A673 (cell line): ENCODE results near the gene CHAT. TPM values are rescaled to one million over a fixed set of nuclear protein-coding genes. Genes with fewer than 3 reads are reported as not detected.

Experiments used
- BruUV-seq: library from RNA; stranded (reverse); fragments of 400-500 nt; replicated peaks from 2 replicates; lab custom pipeline; 2021; lab: Mats Ljungman, UMichigan
- CTCF ChIA-PET: fragments of 300-600 bp; sonication (Branson Sonifier 250); formaldehyde crosslinking; loops from one replicate; lab custom pipeline; 2022; ENCODE audit warnings: antibody characterized with exemption; lab: Charles Lee
- POLR2A ChIA-PET: fragments of 300-600 bp; sonication (Branson Sonifier 250); formaldehyde crosslinking; loops from one replicate; lab custom pipeline; 2022; ENCODE audit warnings: antibody characterized with exemption; ENCODE audit not compliant: low non-redundant PET; lab: Charles Lee
- DNase-seq: peaks from one replicate; pipeline ENCODE4 v3.0.0-alpha.2; 2015; ENCODE audit warnings: low spot score
- H3K27ac ChIP-seq: fragments of 200-600 bp; sonication (generic); 2 replicates; pipeline ENCODE4 v1.5.1; 2016; ENCODE audit warnings: mixed run types, low read depth, mild to moderate bottlenecking, mixed read lengths, antibody characterized with exemption, low read length; ENCODE audit not compliant: poor library complexity, severe bottlenecking
- H3K27me3 ChIP-seq: fragments of 200-600 bp; sonication (generic); replicated peaks from 2 replicates; pipeline ENCODE4 v1.6.1; 2017; ENCODE audit warnings: mixed run types, low read depth, mild to moderate bottlenecking, mixed read lengths, antibody characterized with exemption, low read length; ENCODE audit not compliant: insufficient read depth, poor library complexity
- H3K36me3 ChIP-seq: fragments of 200-600 bp; sonication (generic); 2 replicates; pipeline ENCODE4 v1.6.1; 2016; ENCODE audit warnings: mixed run types, mild to moderate bottlenecking, mixed read lengths, antibody characterized with exemption, low read length; ENCODE audit not compliant: insufficient read depth, poor library complexity, severe bottlenecking
- H3K4me1 ChIP-seq: fragments of 200-600 bp; sonication (generic); 2 replicates; pipeline ENCODE4 v1.6.1; 2017; ENCODE audit warnings: mixed run types, mild to moderate bottlenecking, mixed read lengths, antibody characterized with exemption, low read length; ENCODE audit not compliant: insufficient read depth, poor library complexity, severe bottlenecking
- H3K4me3 ChIP-seq: fragments of 200-600 bp; sonication (generic); 2 replicates; pipeline ENCODE4 v1.5.1; 2016; ENCODE audit warnings: low read depth, mixed run types, mild to moderate bottlenecking, mixed read lengths, low read length; ENCODE audit not compliant: poor library complexity, severe bottlenecking
- H3K9me3 ChIP-seq: fragments of 200-600 bp; sonication (generic); 2 replicates; pipeline ENCODE4 v1.6.1; 2016; ENCODE audit warnings: mixed run types, low read depth, mild to moderate bottlenecking, mixed read lengths, antibody characterized with exemption, low read length; ENCODE audit not compliant: poor library complexity, severe bottlenecking
- CTCF ChIP-seq: fragments of 300-800, 200-600 bp; sonication (generic); conservative IDR thresholded peaks from 2 replicates; pipeline ENCODE4 v1.5.1; 2017; ENCODE audit warnings: low read depth, mild to moderate bottlenecking, antibody characterized with exemption, low read length, moderate library complexity, mixed read lengths
- EZH2 ChIP-seq: fragments of 200-600 bp; sonication (generic); IDR thresholded peaks from 2 replicates; pipeline ENCODE4 v1.6.1; 2017; ENCODE audit warnings: borderline replicate concordance, low read depth, mild to moderate bottlenecking, mixed read lengths, antibody characterized with exemption, low read length; ENCODE audit not compliant: poor library complexity, severe bottlenecking
- intact Hi-C: fragments of 100-400 bp; cut with micrococcal nuclease; formaldehyde crosslinking; loops from one replicate; pipeline ENCODE4 v1.10.0; 2022; ENCODE audit not compliant: unreplicated experiment
- total RNA-seq: library from RNA; stranded (reverse); gene quantifications from 2 replicates; pipeline ENCODE4 v1.2.3, GENCODE V29; 2021

CHAT gene
- total RNA-seq, 1 experiment from 2014 or later, result 0.56 TPM

DNA sequence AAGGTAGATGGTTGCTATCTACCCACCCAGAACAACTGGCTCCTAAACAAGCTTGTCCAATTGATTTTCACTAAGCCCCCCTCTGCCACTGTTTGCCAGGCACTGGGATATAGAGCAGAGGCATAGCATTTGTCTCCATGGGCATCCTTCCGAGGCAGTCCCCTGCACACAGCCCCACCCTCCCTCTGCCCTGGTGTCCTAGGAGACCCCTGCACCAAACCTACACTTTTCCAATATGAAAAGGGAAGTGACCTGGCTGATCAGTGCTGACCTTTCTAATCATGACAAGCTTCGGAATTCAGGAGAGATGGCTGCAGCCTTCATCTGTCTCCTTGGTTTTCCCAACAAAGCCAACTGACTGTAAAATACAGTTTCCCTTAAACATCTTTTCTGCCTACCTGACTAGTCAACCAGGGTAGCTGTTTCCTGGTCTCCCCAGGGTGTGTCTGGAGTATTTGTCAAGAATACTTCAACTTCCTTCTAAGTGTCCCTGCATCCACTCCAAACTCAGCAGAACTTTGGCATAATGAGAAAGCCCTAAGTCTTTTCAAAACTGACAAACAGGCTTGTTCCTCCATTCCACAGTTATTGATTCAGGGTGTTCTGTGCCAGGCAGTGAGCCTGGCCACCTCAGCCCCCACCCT lies 11.3 kb upstream of the CHAT start:
- Histone ChIP-seq H3K9me3 (no peaks in the 10 kb centered on the region), H3K27me3 (peaks cover 10% of the 10 kb centered on the region), H3K27ac (no peak overlapping the region), H3K4me1 (peaks cover 11% of the 10 kb centered on the region), H3K36me3 (no peaks in the 10 kb centered on the region), H3K4me3 (no peak overlapping the region)
- no peak for TF ChIP-seq CTCF
- no peak for TF ChIP-seq EZH2
- intact Hi-C loops, result no loop called here
- CTCF ChIA-PET, result no interaction called here
- no peak for DNase-seq
- POLR2A ChIA-PET, result no interaction called here
- no TSS peak for BruUV-seq

DNA sequence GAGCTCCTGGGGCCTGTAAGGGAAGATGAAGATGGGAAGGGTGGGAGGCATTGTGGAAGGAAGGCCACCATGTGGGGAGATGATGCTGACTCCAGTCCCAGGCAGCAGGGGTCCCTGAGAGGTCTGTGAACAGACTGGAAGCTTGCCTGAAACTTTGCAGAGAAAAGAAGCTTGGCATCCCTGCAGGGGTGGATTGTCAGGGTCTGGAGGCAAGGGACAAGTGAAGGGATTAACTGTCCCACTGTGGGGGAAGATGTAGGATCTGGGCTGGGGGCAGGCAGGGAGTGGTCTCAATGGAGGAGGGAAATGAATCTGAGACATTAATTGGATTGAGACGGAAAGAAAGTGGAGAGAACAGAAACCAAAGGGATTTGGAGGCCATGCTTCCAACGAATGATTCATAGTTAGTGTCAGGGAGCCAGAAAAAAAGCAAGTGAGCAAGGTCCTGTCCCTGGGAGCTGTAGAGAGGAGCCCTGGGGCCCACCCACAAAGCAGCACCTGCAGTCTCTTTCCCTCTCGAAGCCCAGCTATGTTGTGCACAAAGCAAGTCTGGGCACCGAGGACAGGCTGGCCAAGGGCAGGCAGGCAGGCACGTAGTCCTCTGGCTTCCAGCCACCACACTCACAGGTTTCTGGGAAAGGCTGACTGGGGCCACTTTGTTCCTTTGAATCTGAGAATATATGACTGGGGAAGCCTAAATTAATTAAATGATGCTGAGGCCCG lies 8.5 kb upstream of the CHAT start:
- Histone ChIP-seq H3K27ac (no peak overlapping the region), H3K9me3 (no peaks in the 10 kb centered on the region), H3K4me3 (no peak overlapping the region), H3K4me1 (peaks cover 11% of the 10 kb centered on the region), H3K27me3 (peaks cover 38% of the 10 kb centered on the region), H3K36me3 (no peaks in the 10 kb centered on the region)
- POLR2A ChIA-PET, result no interaction called here
- CTCF ChIA-PET, result no interaction called here
- TF ChIP-seq CTCF (no peak), EZH2 (no peak)
- intact Hi-C loops, result no loop called here
- DNase-seq, result no peak
- BruUV-seq, result no TSS peak

DNA sequence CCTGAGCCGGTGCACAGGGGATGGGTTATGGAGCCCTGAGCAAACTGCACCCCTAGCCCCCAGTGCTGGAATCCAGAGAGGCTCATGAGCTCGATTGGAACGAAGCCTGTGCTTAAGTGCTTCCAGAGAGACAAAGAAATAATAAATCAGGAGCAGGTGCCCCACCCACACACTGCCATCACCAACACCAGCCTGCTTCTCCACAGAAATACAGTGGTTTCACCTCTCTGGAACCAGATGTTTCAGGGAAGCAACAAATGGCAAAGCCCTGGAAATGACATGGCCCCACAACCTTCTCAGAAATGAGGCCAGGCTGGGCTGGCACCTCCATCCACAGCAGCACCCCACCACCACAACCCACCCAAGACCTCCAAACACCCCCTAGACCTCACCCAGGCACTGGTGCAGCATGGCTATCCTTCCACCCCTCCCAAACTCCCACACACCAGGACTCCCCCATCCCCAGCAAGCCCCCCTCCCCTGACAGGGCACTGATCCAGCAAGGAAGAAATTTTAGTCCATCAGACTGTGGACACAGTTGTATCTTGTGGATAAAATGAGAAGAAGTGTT lies 7.8 kb upstream of the CHAT start:
- TF ChIP-seq EZH2 (no peak), CTCF (no peak)
- DNase-seq, result no peak
- intact Hi-C loops, result loop anchor here (2.0 kb wide), 1 partner anchor 159 kb away; no protein-coding TSS in a partner anchor
- ChIA-PET POLR2A (no interaction called here), CTCF (no interaction called here)
- no TSS peak for BruUV-seq
- no peaks in the 10 kb centered on the region for H3K36me3 ChIP-seq
- no peaks in the 10 kb centered on the region for H3K9me3 ChIP-seq
- peaks cover 11% of the 10 kb centered on the region for H3K4me1 ChIP-seq
- no peak overlapping the region for H3K27ac ChIP-seq
- H3K27me3 ChIP-seq, result peaks cover 45% of the 10 kb centered on the region
- no peak overlapping the region for H3K4me3 ChIP-seq
